Measurements from ENCODE around the gene HOXB3. TPM values are rescaled to one million over a fixed set of nuclear protein-coding genes. Genes with fewer than 3 reads are reported as not detected.
A peak's percentile ranks its signal among the peaks of the same experiment; 100 is the strongest.

The HOXB3 gene
- total and polyA plus RNA-seq, 7 donors = 6.2 to 64.3 (median 25.3) TPM

DNA sequence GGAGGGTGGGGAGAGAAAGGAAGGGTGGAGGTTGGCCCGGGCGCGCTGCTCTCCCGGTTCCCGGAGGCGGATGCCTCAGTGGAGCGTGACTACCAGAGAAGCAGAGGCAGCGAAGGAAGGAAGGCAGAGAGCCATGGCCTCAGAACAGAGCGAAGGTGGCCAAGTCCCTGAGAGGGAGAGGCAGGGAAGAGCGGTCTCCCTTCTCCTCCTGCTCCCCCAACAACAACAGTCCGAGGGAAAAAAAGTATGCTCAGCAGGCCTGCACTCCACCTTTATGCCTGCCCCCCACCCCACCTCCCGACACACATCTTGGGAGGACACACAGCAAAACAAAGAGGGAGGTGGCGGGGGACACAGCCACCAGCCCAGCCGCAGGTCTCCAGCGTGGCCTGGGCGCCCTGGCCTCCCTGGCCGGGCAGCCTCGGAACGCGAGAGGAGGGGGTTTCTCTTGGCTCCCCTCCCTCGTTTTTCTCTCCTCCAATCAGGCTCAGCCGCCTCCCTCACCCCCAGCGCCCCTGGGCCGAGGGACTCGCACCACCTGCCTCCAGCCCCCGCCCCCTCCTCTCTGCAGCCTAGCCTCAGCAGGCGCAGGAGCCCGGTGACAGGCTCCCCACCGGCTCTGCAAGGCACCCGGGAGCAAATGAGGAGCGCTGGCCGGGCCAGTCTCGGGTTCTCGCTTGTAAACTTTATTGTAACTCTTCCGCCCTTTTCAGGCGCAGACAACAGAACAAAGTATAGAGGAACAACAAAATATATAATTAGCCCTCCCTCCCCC is 21.8 kb upstream of the HOXB3 start:
- Histone ChIP-seq H3K27me3 (peaks cover 53 to 84% (median 56%) of the 10 kb centered on the region in 3 donors), H3K4me1 (peaks cover 0 to 58% (median 43%) of the 10 kb centered on the region in 4 donors), H3K27ac (peak overlapping the region in 3 of 4 donors; percentile 70 to 81 (median 70)), H3K36me3 (peaks cover 0 to 7% (median 3%) of the 10 kb centered on the region in 4 donors), H3K9me3 (no peaks in the 10 kb centered on the region), H3K4me3 (peak overlapping the region; percentile 48 to 61 (median 56))
- DNase-seq = no peak
- intact Hi-C loops (cut with DNase I) = loop anchor here (10.0 kb wide), 2 partner anchors 383 to 587 kb away; partner anchors contain the start of gene IGF2BP1
- WGBS, 2 donors = 2 to 7% methylated on average over 36 of the region's 36 CpGs
- peak in 1 of 4 donors; percentile 6 for TF ChIP-seq POLR2AphosphoS5 (IDR thresholded peaks at IDR 0.05)
- TF ChIP-seq, protein P1, sequence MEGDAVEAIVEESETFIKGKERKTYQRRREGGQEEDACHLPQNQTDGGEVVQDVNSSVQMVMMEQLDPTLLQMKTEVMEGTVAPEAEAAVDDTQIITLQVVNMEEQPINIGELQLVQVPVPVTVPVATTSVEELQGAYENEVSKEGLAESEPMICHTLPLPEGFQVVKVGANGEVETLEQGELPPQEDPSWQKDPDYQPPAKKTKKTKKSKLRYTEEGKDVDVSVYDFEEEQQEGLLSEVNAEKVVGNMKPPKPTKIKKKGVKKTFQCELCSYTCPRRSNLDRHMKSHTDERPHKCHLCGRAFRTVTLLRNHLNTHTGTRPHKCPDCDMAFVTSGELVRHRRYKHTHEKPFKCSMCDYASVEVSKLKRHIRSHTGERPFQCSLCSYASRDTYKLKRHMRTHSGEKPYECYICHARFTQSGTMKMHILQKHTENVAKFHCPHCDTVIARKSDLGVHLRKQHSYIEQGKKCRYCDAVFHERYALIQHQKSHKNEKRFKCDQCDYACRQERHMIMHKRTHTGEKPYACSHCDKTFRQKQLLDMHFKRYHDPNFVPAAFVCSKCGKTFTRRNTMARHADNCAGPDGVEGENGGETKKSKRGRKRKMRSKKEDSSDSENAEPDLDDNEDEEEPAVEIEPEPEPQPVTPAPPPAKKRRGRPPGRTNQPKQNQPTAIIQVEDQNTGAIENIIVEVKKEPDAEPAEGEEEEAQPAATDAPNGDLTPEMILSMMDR (IDR thresholded peaks at IDR 0.05) = no peak

DNA sequence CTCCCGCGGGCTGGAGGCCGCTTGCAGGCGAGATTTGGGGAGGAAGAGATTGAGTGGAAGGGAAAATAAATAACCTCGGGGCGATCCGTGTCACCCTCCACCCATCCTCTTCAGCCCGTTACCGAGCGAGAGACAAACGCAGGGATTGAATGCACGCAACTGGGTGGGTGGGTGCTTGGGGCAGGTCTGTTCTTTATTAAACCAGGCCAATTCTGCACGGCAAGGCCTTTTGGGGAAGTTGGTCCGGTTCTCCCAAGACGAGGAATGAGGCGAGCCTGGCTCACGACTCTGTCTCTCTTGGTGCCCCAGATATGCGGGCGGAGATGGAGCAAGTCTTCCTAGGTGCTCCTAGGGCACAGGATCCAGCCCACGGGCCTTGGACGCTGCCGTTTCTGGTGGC is 21.2 kb upstream of the HOXB3 start:
- intact Hi-C loops (cut with DNase I) = loop anchor here (10.0 kb wide), 2 partner anchors 384 to 586 kb away; partner anchors contain the start of gene IGF2BP1

DNA sequence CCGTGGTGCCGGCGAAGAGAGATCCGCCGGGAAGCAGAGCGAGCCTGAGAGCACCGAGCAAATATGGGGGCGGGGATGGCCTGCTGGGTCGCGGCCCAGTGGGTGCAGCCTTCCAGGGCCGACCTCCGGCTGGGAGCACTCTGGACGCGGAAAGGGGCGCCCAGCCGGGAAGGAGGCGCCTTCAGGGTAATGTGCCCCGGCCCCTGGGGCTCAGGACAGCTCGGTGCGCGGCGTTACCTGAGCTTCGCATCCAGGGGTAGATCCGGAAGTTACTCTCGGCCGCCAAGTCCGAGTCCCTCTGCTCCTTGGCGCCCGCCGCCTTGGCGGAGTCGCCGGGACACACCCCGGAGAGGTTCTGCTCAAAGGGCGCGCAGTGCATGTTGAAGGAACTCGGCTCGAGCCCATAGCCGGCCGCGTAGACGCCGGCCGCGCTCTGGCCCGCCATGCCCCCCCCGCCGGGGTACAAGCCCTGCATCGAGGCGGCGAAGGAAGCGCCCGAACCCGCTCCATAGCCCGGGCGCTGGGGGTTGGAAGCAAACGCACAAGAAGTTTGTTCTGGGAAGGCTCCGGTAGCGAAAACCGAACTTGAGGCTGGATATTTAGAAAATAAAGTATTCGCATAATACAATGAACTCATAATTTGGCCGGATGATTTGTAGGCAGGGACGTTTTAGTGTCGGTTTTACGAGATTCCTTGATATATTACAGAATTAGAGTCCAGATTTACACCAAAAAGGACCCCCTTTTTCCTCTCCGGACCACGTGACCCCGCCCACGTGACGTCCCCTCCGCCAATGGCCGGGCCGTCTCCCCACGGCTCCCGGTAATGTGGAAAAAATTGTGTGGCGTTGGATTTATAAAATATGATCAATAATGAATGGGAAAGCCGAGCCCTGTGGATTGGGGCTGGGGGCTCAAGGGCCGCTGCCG is 20.5 kb upstream of the HOXB3 start, which contains the start of gene HOXB7:
Gene HOXB7 (minus strand): TSS at position 736 of the 930 bp plus-strand sequence. CDS start 99 bp downstream, at position 637.
- TF ChIP-seq POLR2AphosphoS5 (IDR thresholded peaks at IDR 0.05) = peak in 3 of 4 donors; percentile 39 to 52 (median 48)
- no peak for TF ChIP-seq EP300 (IDR thresholded peaks at IDR 0.05)
- H3K27me3 ChIP-seq = peaks cover 40 to 71% (median 42%) of the 10 kb centered on the region in 3 donors
- H3K4me3 ChIP-seq = peak within 1 kb of the TSS; percentile 48 to 61 (median 56)
- DNase-seq = peak; percentile 88
- WGBS, 2 donors = 0 to 1% methylated on average over 79 of the region's 79 CpGs
- H3K27ac ChIP-seq = peak within 1 kb of the TSS; percentile 15 to 81 (median 70)
- H3K36me3 ChIP-seq = peaks cover 0 to 20% (median 7%) of the 10 kb centered on the region in 4 donors
- intact Hi-C loops (cut with DNase I) = loop anchor here (10.0 kb wide), 2 partner anchors 384 to 586 kb away; partner anchors contain the start of gene IGF2BP1
- no peaks in the 10 kb centered on the region for H3K9me3 ChIP-seq
- peaks cover 0 to 58% (median 43%) of the 10 kb centered on the region in 4 donors for H3K4me1 ChIP-seq

More for the DNA sequence above, 21.2 kb upstream of the HOXB3 start:
- Histone ChIP-seq H3K9me3 (no peaks in the 10 kb centered on the region), H3K4me3 (peak overlapping the region; percentile 48 to 61 (median 56)), H3K27ac (peak overlapping the region; percentile 15 to 81 (median 70)), H3K27me3 (peaks cover 46 to 78% (median 49%) of the 10 kb centered on the region in 3 donors), H3K36me3 (peaks cover 0 to 13% (median 6%) of the 10 kb centered on the region in 4 donors), H3K4me1 (peaks cover 0 to 58% (median 43%) of the 10 kb centered on the region in 4 donors)
- DNase-seq = no peak
- WGBS, 2 donors = 0 to 1% methylated on average over 22 of the region's 22 CpGs
- no peak for TF ChIP-seq POLR2A (IDR thresholded peaks at IDR 0.05)
- no peak for TF ChIP-seq EP300 (IDR thresholded peaks at IDR 0.05)
- no peak for TF ChIP-seq POLR2AphosphoS5 (IDR thresholded peaks at IDR 0.05)
- TF ChIP-seq, protein P1 (IDR thresholded peaks at IDR 0.05) = no peak

DNA sequence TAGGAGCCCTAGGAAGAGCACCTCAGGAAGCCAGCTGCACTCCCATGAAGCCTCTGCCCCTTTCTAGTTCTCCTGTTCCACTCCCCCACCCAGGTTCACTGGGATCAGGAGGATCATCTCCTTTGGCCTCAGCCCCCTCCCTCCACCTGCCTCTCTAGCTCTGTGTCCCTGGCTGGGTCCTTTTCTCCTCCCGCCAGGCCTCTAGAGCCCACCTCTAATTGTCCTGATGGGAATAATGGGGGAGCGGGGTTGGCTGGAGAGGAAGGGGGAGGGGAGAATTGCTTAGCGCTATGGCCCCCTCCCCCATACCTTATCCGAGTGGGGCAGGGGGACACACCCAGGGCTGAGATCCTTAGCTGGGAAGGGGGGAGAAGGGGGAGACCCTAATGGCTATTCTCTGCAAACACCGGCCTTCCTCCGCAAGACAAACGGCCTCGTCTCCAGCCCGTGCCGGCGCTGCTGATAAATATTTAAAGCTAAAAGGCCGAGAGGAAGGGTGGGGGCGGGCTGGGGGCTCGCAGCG is 19.8 kb upstream of the HOXB3 start:
- Histone ChIP-seq H3K9me3 (no peaks in the 10 kb centered on the region), H3K27me3 (peaks cover 34 to 64% (median 36%) of the 10 kb centered on the region in 3 donors), H3K4me1 (peaks cover 0 to 58% (median 43%) of the 10 kb centered on the region in 4 donors), H3K4me3 (peak overlapping the region; percentile 48 to 61 (median 56)), H3K36me3 (peaks cover 0 to 26% (median 7%) of the 10 kb centered on the region in 4 donors), H3K27ac (peak overlapping the region in 3 of 4 donors; percentile 70 to 81 (median 70))
- TF ChIP-seq POLR2AphosphoS5 (IDR thresholded peaks at IDR 0.05) = no peak
- 2 to 8% methylated on average over 15 of the region's 15 CpGs for WGBS, 2 donors
- intact Hi-C loops (cut with DNase I) = loop anchor here (10.0 kb wide), 2 partner anchors 385 to 585 kb away; partner anchors contain the start of gene IGF2BP1
- DNase-seq = no peak

DNA sequence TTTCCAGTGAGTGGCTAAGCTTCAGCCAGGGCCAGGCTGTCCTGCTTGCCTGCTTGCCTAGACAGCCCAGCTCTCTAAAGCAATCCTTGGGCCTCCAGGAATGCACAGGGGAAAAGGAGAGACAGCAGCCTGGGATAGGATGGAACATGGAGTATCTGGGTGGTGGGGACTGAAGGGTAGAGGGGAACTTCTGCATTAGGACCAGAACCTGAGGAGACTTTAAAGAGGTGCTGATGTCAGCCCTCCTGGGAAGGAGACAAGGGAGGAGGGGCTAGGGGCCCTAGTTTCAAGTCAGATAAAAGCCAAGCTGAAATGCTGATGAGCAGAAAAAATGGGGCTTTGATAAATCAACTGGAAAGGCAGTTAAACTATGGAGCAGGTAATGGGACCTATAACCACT is 19.0 kb upstream of the HOXB3 start:
- no peaks in the 10 kb centered on the region for H3K9me3 ChIP-seq
- no peak overlapping the region for H3K27ac ChIP-seq
- no peak overlapping the region for H3K4me3 ChIP-seq
- TF ChIP-seq, protein P1 (IDR thresholded peaks at IDR 0.05) = no peak
- no peak for TF ChIP-seq POLR2A (IDR thresholded peaks at IDR 0.05)
- no peak for TF ChIP-seq POLR2AphosphoS5 (IDR thresholded peaks at IDR 0.05)
- TF ChIP-seq EP300 (IDR thresholded peaks at IDR 0.05) = no peak
- no peak for DNase-seq
- peaks cover 26 to 56% (median 28%) of the 10 kb centered on the region in 3 donors for H3K27me3 ChIP-seq
- intact Hi-C loops (cut with DNase I) = no loop called here
- H3K36me3 ChIP-seq = peaks cover 0 to 34% (median 7%) of the 10 kb centered on the region in 4 donors
- H3K4me1 ChIP-seq = peaks cover 0 to 53% (median 38%) of the 10 kb centered on the region in 4 donors

All from sigmoid colon (tissue), 7 donors.